T-helper 2 cell treated with Interferon-gamma antibody and Interleukin-4, amounts not matched to agents 100 ng/mL and 5 ng/mL, for 36 hours (primary cell): ENCODE measurements around the gene PTPRN2. TPM values are rescaled to one million over a fixed set of nuclear protein-coding genes. Genes with fewer than 3 reads are reported as not detected.
"Not testable (repeated sequence)": the region's sequence is repeated elsewhere in the genome, so short reads cannot be mapped to it uniquely, and the experiment has no call there.

Source experiments
- intact Hi-C: fragments of 100-400 bp; cut with micrococcal nuclease; formaldehyde crosslinking; loops from one replicate; pipeline ENCODE4 v1.15.1; 2023
- total RNA-seq: library from RNA; stranded (reverse); gene quantifications from 2 replicates; pipeline ENCODE4 v1.2.3, GENCODE V29; 2022

The PTPRN2 gene
- total RNA-seq, 1 donor from 2014 or later, result 5.1 TPM

GRCh38 chr7:158244430-158244829, 343.2 kb downstream of the PTPRN2 start:
- intact Hi-C loops, result no loop called here

GRCh38 chr7:158241919-158242318, 345.7 kb downstream of the PTPRN2 start:
- intact Hi-C loops, result no loop called here

GRCh38 chr7:158240801-158241200, 346.8 kb downstream of the PTPRN2 start:
- intact Hi-C loops, result no loop called here

- intact Hi-C loops, result no loop called here
These were observed 348.2 kb downstream of the PTPRN2 start for GRCh38 chr7:158239290-158239981.

GRCh38 chr7:158238616-158239289, 348.9 kb downstream of the PTPRN2 start:
- intact Hi-C loops, result no loop called here

- intact Hi-C loops, result no loop called here
These were observed 349.8 kb downstream of the PTPRN2 start for GRCh38 chr7:158237672-158238335.

GRCh38 chr7:158236400-158236799, 351.2 kb downstream of the PTPRN2 start:
- intact Hi-C loops, result no loop called here

- intact Hi-C loops, result no loop called here
These were observed 351.8 kb downstream of the PTPRN2 start for GRCh38 chr7:158235862-158236261.

- intact Hi-C loops, result no loop called here
These were observed 357.7 kb downstream of the PTPRN2 start for GRCh38 chr7:158229945-158230344.

GRCh38 chr7:158228986-158229385, 358.6 kb downstream of the PTPRN2 start:
- intact Hi-C loops, result no loop called here

GRCh38 chr7:158228131-158228530, 359.5 kb downstream of the PTPRN2 start:
- intact Hi-C loops, result no loop called here

GRCh38 chr7:158227258-158227984, 360.2 kb downstream of the PTPRN2 start:
- intact Hi-C loops, result no loop called here

- intact Hi-C loops, result no loop called here
These were observed 371.4 kb downstream of the PTPRN2 start for GRCh38 chr7:158216198-158216597.

- intact Hi-C loops, result no loop called here
These were observed 378.2 kb downstream of the PTPRN2 start for GRCh38 chr7:158209435-158209834.

GRCh38 chr7:158206341-158206740, 381.3 kb downstream of the PTPRN2 start:
- intact Hi-C loops, result no loop called here

GRCh38 chr7:158204453-158204852, 383.2 kb downstream of the PTPRN2 start:
- intact Hi-C loops, result no loop called here

GRCh38 chr7:158203948-158204347, 383.7 kb downstream of the PTPRN2 start:
- intact Hi-C loops, result not testable (repeated sequence)

- intact Hi-C loops, result no loop called here
These were observed 393.2 kb downstream of the PTPRN2 start for GRCh38 chr7:158194365-158194900.

GRCh38 chr7:158193446-158193845, 394.2 kb downstream of the PTPRN2 start:
- intact Hi-C loops, result no loop called here

- intact Hi-C loops, result no loop called here
These were observed 394.7 kb downstream of the PTPRN2 start for GRCh38 chr7:158192956-158193355.

GRCh38 chr7:158192184-158192835, 395.3 kb downstream of the PTPRN2 start:
- intact Hi-C loops, result no loop called here
